GM12892 (cell line): Measurements from ENCODE around the gene PRDX5.

ENCODE experiments used
- POLR2A ChIP-seq: IDR thresholded peaks from 2 replicates; pipeline ENCODE4 v1.6.1; 2011; ENCODE audit warnings: low read depth, low read length, control low read depth
- POLR2AphosphoS5 ChIP-seq: IDR thresholded peaks from 2 replicates; pipeline ENCODE4 v1.6.1; 2011; ENCODE audit warnings: low read depth, low read length, control low read depth
- TAF1 ChIP-seq: IDR thresholded peaks from 2 replicates; pipeline ENCODE4 v1.6.1; 2011; ENCODE audit warnings: low read depth, mild to moderate bottlenecking, control low read depth, low read length, borderline replicate concordance

DNA sequence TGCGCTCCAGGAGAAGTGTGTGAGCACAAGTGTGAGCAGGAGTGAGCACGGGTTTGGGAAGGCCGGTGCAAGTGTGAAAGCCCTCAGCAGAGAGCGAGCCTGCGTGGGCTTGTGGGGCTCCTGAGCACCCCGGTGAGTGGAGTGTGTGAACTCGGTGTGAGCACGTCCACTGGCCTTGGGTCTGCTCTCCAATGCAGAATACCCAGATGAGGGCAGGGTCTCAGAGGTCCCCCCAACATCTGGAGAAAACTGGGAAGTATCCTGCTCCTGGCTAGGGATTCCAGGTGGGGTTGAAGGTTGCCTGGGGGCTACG, 11.4 kb upstream of the PRDX5 start:
- TF ChIP-seq POLR2A (no peak), POLR2AphosphoS5 (no peak), TAF1 (no peak)
